CD8-positive, alpha-beta memory T cell (primary cell): Measurements from ENCODE around the gene FHIT. TPM values are rescaled to one million over a fixed set of nuclear protein-coding genes. Genes with fewer than 3 reads are reported as not detected.
A peak's percentile ranks its signal among the peaks of the same experiment; 100 is the strongest.

ENCODE experiments used
- CTCF ChIA-PET: fragments of 350-600 bp; sonication (Branson Sonifier 250); formaldehyde crosslinking; loops from one replicate; lab custom pipeline; 2021; ENCODE audit warnings: antibody characterized with exemption; lab: Charles Lee
- POLR2A ChIA-PET: fragments of 350-600 bp; sonication (Branson Sonifier 250); formaldehyde crosslinking; loops from one replicate; lab custom pipeline; 2021; ENCODE audit warnings: antibody characterized with exemption; lab: Charles Lee
- DNase-seq, 5 donors: peaks; one replicate each; pipeline versions ENCODE4 v3.0.0 to v3.0.0-alpha.2; 2020 to 2022; ENCODE audit warnings: mixed read lengths in 1 of 5
- H3K27ac ChIP-seq: one replicate; pipeline ENCODE4 v1.7.0; 2013; ENCODE audit warnings: low read depth, mild to moderate bottlenecking, low read length, moderate library complexity
- H3K27me3 ChIP-seq: 2 replicates; pipeline ENCODE4 v1.7.0; 2013; ENCODE audit warnings: low read length, mild to moderate bottlenecking; ENCODE audit not compliant: insufficient read depth, poor library complexity, severe bottlenecking
- H3K36me3 ChIP-seq: 2 replicates; pipeline ENCODE4 v1.7.0; 2013; ENCODE audit warnings: mild to moderate bottlenecking, low read length, moderate library complexity; ENCODE audit not compliant: insufficient read depth
- H3K4me1 ChIP-seq: 2 replicates; pipeline ENCODE4 v1.7.0; 2013; ENCODE audit warnings: mild to moderate bottlenecking, low read length, moderate library complexity; ENCODE audit not compliant: insufficient read depth
- H3K4me3 ChIP-seq: 2 replicates; pipeline ENCODE4 v1.7.0; 2013; ENCODE audit warnings: mild to moderate bottlenecking, low read length
- H3K9me3 ChIP-seq: 2 replicates; pipeline ENCODE4 v1.7.0; 2013; ENCODE audit warnings: mild to moderate bottlenecking, low read length
- H3K27ac Mint-ChIP-seq, 8 donors: one replicate each; pipeline ENCODE4 v1.8.0; 2020 to 2021; ENCODE audit warnings: mixed read lengths in 8 of 8, mild to moderate bottlenecking in 6 of 8, inconsistent platforms in 3 of 8, moderate library complexity in 3 of 8
- H3K27me3 Mint-ChIP-seq, 2 donors: one replicate each; pipeline ENCODE4 v1.8.0; 2020 to 2021; ENCODE audit warnings: mixed read lengths in 2 of 2, mild to moderate bottlenecking in 1 of 2, moderate library complexity in 1 of 2
- H3K36me3 Mint-ChIP-seq, 3 donors: one replicate each; pipeline ENCODE4 v1.8.0; 2020 to 2021; ENCODE audit warnings: mixed read lengths in 3 of 3, inconsistent platforms in 1 of 3, mild to moderate bottlenecking in 1 of 3
- H3K4me1 Mint-ChIP-seq, 3 donors: one replicate each; pipeline ENCODE4 v1.8.0; 2020 to 2021; ENCODE audit warnings: mixed read lengths in 3 of 3, inconsistent platforms in 1 of 3, mild to moderate bottlenecking in 1 of 3
- H3K4me3 Mint-ChIP-seq, 7 donors: one replicate each; pipeline ENCODE4 v1.8.0; 2020 to 2021; ENCODE audit warnings: mixed read lengths in 7 of 7, mild to moderate bottlenecking in 6 of 7, moderate library complexity in 4 of 7, inconsistent platforms in 2 of 7
- H3K9me3 Mint-ChIP-seq, 5 donors: one replicate each; pipeline ENCODE4 v1.8.0; 2020 to 2022; ENCODE audit warnings: mixed read lengths in 5 of 5, mild to moderate bottlenecking in 3 of 5, moderate library complexity in 2 of 5, inconsistent platforms in 1 of 5
- polyA plus RNA-seq: library from polyadenylated mRNA; unstranded; fragments of 300-500 nt; fragmentation: Illumina TruSeq; gene quantifications from one replicate; pipeline ENCODE4 v1.2.3, GENCODE V29; 2021
- total RNA-seq, 2 experiments: library from RNA; stranded (reverse); gene quantifications; one replicate each; pipeline ENCODE4 v1.2.3, GENCODE V29; 2021

Gene FHIT
- total and polyA plus RNA-seq, 3 experiments from 2014 or later = 4.1 to 7.4 (median 4.2) TPM

DNA sequence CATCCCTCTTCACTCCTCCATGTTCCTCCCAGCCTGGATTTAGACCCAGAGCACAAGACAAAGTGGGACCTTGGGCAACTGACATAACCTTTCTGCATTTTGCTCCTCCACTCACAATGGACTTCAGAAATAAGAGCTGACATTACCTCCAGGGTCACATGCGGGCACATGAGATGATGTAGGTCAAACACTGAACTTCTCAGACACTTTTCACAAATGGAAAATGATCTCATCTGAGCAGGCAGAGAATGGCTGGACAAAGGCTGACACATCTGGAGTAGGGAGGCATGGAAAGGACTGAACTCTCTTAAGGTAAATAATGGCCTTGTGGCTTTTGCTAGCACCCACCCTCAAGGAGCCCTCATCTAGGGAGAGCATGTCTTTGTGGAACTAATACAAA is 1352.2 kb downstream of the FHIT start:
- Histone ChIP-seq H3K4me1 (peaks cover 22% of the 10 kb centered on the region), H3K36me3 (no peaks in the 10 kb centered on the region), H3K4me3 (no peak overlapping the region), H3K27ac (no peak overlapping the region), H3K27me3 (no peaks in the 10 kb centered on the region), H3K9me3 (no peaks in the 10 kb centered on the region)
- H3K9me3 Mint-ChIP-seq = peaks cover 0 to 2% (median 0%) of the 10 kb centered on the region in 5 donors
- no peaks in the 10 kb centered on the region for H3K27me3 Mint-ChIP-seq
- no peak for DNase-seq
- H3K36me3 Mint-ChIP-seq = peaks cover 0 to 23% (median 5%) of the 10 kb centered on the region in 3 donors
- H3K27ac Mint-ChIP-seq = no peak overlapping the region
- H3K4me1 Mint-ChIP-seq = peaks cover 0 to 9% (median 4%) of the 10 kb centered on the region in 3 donors
- ChIA-PET POLR2A (no interaction called here), CTCF (interaction anchor here (1.3 kb wide), 1 partner anchor 15 kb away, joined by 3 read pairs; no protein-coding TSS in a partner anchor)
- H3K4me3 Mint-ChIP-seq = no peak overlapping the region

GRCh38 chr3:59895972-59896371 is 1355.3 kb downstream of the FHIT start:
- Mint-ChIP-seq H3K9me3 (peaks cover 0 to 3% (median 0%) of the 10 kb centered on the region in 5 donors), H3K36me3 (peaks cover 0 to 16% (median 2%) of the 10 kb centered on the region in 3 donors), H3K27me3 (no peaks in the 10 kb centered on the region), H3K4me3 (no peak overlapping the region), H3K27ac (no peak overlapping the region), H3K4me1 (peaks cover 0 to 9% (median 4%) of the 10 kb centered on the region in 3 donors)
- peaks cover 22% of the 10 kb centered on the region for H3K4me1 ChIP-seq
- no peak overlapping the region for H3K4me3 ChIP-seq
- H3K36me3 ChIP-seq = no peaks in the 10 kb centered on the region
- no peaks in the 10 kb centered on the region for H3K27me3 ChIP-seq
- H3K9me3 ChIP-seq = no peaks in the 10 kb centered on the region
- no peak overlapping the region for H3K27ac ChIP-seq
- ChIA-PET CTCF (no interaction called here), POLR2A (no interaction called here)
- DNase-seq = no peak

DNA sequence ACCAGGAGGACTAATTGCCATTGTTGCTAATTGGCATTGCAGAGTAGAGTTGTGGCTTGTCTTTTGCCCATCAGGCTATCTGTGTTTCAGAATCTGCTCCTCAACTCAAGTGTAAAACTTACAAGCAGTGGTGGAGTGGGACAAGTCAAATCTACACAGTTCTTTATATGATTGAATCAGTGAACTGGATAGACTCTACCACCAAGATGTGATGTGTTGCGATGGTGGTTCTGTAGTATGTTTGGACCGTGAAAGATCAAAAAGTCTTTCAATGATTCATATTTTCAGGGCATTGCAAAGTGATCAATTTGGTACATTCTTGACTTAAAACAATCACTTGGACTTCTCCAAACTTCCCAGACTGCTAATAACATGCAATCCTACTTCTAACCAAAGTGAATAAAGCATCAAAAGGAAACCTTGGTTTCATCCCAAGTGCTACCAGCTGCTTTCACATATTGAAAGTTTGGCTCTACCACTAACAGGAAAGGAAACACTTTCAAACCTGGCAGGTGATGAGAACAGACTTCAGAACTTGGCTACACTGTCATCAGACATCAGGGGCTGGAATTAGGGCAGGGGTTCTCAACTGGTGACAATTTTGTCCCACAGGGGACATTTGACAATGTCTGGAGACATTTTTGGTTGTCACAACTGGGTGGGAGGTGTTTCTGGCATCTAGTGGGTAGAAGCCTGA is 1356.7 kb downstream of the FHIT start:
- Histone ChIP-seq H3K36me3 (no peaks in the 10 kb centered on the region), H3K9me3 (no peaks in the 10 kb centered on the region), H3K4me1 (peaks cover 22% of the 10 kb centered on the region), H3K4me3 (no peak overlapping the region), H3K27me3 (no peaks in the 10 kb centered on the region), H3K27ac (no peak overlapping the region)
- DNase-seq = no peak
- Mint-ChIP-seq H3K36me3 (peaks cover 0 to 11% (median 2%) of the 10 kb centered on the region in 3 donors), H3K4me1 (peaks cover 0 to 9% (median 4%) of the 10 kb centered on the region in 3 donors), H3K27ac (peak overlapping the region in 1 of 8 donors; percentile 53), H3K4me3 (no peak overlapping the region), H3K27me3 (no peaks in the 10 kb centered on the region), H3K9me3 (peaks cover 0 to 3% (median 0%) of the 10 kb centered on the region in 5 donors)
- POLR2A ChIA-PET = no interaction called here
- CTCF ChIA-PET = no interaction called here

- Mint-ChIP-seq H3K9me3 (peaks cover 0 to 3% (median 0%) of the 10 kb centered on the region in 5 donors), H3K27me3 (no peaks in the 10 kb centered on the region), H3K4me1 (peaks cover 8 to 10% (median 9%) of the 10 kb centered on the region in 3 donors), H3K36me3 (peaks cover 0 to 12% (median 2%) of the 10 kb centered on the region in 3 donors), H3K27ac (no peak overlapping the region), H3K4me3 (no peak overlapping the region)
- Histone ChIP-seq H3K27ac (no peak overlapping the region), H3K9me3 (no peaks in the 10 kb centered on the region), H3K27me3 (no peaks in the 10 kb centered on the region), H3K36me3 (no peaks in the 10 kb centered on the region), H3K4me3 (no peak overlapping the region), H3K4me1 (peaks cover 22% of the 10 kb centered on the region)
- ChIA-PET CTCF (no interaction called here), POLR2A (no interaction called here)
- DNase-seq = no peak
Measured at GRCh38 chr3:59890639-59891038, 1360.6 kb downstream of the FHIT start.

DNA sequence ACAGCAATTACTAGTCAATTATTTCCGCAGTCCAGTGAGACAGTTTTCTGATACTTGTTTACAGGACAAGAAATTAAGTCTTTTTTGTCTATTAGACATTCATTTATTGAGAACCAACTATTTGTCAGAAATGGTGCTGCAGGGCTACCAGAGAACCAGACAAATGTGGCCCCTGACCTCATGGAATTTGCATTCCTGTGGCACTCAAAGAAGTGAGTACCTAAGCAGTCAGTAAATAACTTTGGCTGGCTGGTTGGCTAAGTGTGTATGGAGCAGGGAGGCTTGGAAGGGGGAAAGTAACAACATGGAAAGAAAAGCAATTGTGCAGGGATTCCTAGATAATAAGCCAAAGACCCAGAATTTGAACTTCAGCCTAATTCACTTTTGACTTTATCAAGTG is 1364.5 kb downstream of the FHIT start:
- DNase-seq = no peak
- H3K9me3 Mint-ChIP-seq = no peaks in the 10 kb centered on the region
- POLR2A ChIA-PET = no interaction called here
- H3K27ac ChIP-seq = no peak overlapping the region
- CTCF ChIA-PET = no interaction called here
- H3K27me3 ChIP-seq = no peaks in the 10 kb centered on the region
- no peaks in the 10 kb centered on the region for H3K9me3 ChIP-seq
- H3K4me3 ChIP-seq = no peak overlapping the region
- H3K27me3 Mint-ChIP-seq = no peaks in the 10 kb centered on the region
- H3K36me3 Mint-ChIP-seq = peaks cover 0 to 8% (median 3%) of the 10 kb centered on the region in 3 donors
- peaks cover 32% of the 10 kb centered on the region for H3K4me1 ChIP-seq
- no peaks in the 10 kb centered on the region for H3K36me3 ChIP-seq
- no peak overlapping the region for H3K4me3 Mint-ChIP-seq
- peak overlapping the region in 1 of 8 donors; percentile 1 for H3K27ac Mint-ChIP-seq
- H3K4me1 Mint-ChIP-seq = peaks cover 20 to 23% (median 22%) of the 10 kb centered on the region in 3 donors

GRCh38 chr3:59885899-59886400 is 1365.3 kb downstream of the FHIT start:
- H3K4me1 Mint-ChIP-seq = peaks cover 20 to 23% (median 22%) of the 10 kb centered on the region in 3 donors
- peak overlapping the region in 1 of 8 donors; percentile 22 for H3K27ac Mint-ChIP-seq
- Histone ChIP-seq H3K36me3 (no peaks in the 10 kb centered on the region), H3K27me3 (no peaks in the 10 kb centered on the region), H3K4me3 (no peak overlapping the region), H3K9me3 (no peaks in the 10 kb centered on the region), H3K4me1 (peaks cover 41% of the 10 kb centered on the region), H3K27ac (no peak overlapping the region)
- no peaks in the 10 kb centered on the region for H3K27me3 Mint-ChIP-seq
- ChIA-PET CTCF (interaction anchor here (1.1 kb wide), 1 partner anchor 183 kb away, joined by 3 read pairs; no protein-coding TSS in a partner anchor), POLR2A (no interaction called here)
- no peaks in the 10 kb centered on the region for H3K9me3 Mint-ChIP-seq
- H3K4me3 Mint-ChIP-seq = no peak overlapping the region
- DNase-seq = no peak
- H3K36me3 Mint-ChIP-seq = peaks cover 0 to 8% (median 3%) of the 10 kb centered on the region in 3 donors

GRCh38 chr3:59885101-59885500 is 1366.2 kb downstream of the FHIT start:
- peaks cover 0 to 8% (median 3%) of the 10 kb centered on the region in 3 donors for H3K36me3 Mint-ChIP-seq
- H3K27ac ChIP-seq = no peak overlapping the region
- H3K27ac Mint-ChIP-seq = peak overlapping the region in 1 of 8 donors; percentile 4
- H3K4me3 Mint-ChIP-seq = no peak overlapping the region
- peaks cover 20 to 23% (median 22%) of the 10 kb centered on the region in 3 donors for H3K4me1 Mint-ChIP-seq
- peaks cover 48% of the 10 kb centered on the region for H3K4me1 ChIP-seq
- no peaks in the 10 kb centered on the region for H3K9me3 ChIP-seq
- POLR2A ChIA-PET = no interaction called here
- H3K9me3 Mint-ChIP-seq = no peaks in the 10 kb centered on the region
- no peaks in the 10 kb centered on the region for H3K27me3 ChIP-seq
- CTCF ChIA-PET = interaction anchor here (1.1 kb wide), 1 partner anchor 182 kb away, joined by 3 read pairs; no protein-coding TSS in a partner anchor
- H3K4me3 ChIP-seq = no peak overlapping the region
- no peaks in the 10 kb centered on the region for H3K36me3 ChIP-seq
- H3K27me3 Mint-ChIP-seq = no peaks in the 10 kb centered on the region
- DNase-seq = no peak

GRCh38 chr3:59884409-59884808 is 1366.8 kb downstream of the FHIT start:
- no peak for DNase-seq
- H3K4me1 ChIP-seq = peaks cover 52% of the 10 kb centered on the region
- H3K9me3 Mint-ChIP-seq = no peaks in the 10 kb centered on the region
- H3K4me1 Mint-ChIP-seq = peaks cover 20 to 23% (median 22%) of the 10 kb centered on the region in 3 donors
- no peaks in the 10 kb centered on the region for H3K27me3 Mint-ChIP-seq
- H3K27ac ChIP-seq = no peak overlapping the region
- no peak overlapping the region for H3K27ac Mint-ChIP-seq
- H3K27me3 ChIP-seq = no peaks in the 10 kb centered on the region
- H3K4me3 Mint-ChIP-seq = no peak overlapping the region
- H3K36me3 ChIP-seq = no peaks in the 10 kb centered on the region
- CTCF ChIA-PET = interaction anchor here (1.0 kb wide), 1 partner anchor 15 kb away, joined by 3 read pairs; no protein-coding TSS in a partner anchor
- POLR2A ChIA-PET = no interaction called here
- H3K4me3 ChIP-seq = no peak overlapping the region
- H3K36me3 Mint-ChIP-seq = peaks cover 0 to 8% (median 3%) of the 10 kb centered on the region in 3 donors
- H3K9me3 ChIP-seq = no peaks in the 10 kb centered on the region
